Measurements from ENCODE around the gene RBM3. TPM values are rescaled to one million over a fixed set of nuclear protein-coding genes. Genes with fewer than 3 reads are reported as not detected.

The RBM3 gene
- total and polyA plus RNA-seq, 2 of the 4 experiments (the other 2 are of a cell fraction), result 243 to 386 TPM

DNA sequence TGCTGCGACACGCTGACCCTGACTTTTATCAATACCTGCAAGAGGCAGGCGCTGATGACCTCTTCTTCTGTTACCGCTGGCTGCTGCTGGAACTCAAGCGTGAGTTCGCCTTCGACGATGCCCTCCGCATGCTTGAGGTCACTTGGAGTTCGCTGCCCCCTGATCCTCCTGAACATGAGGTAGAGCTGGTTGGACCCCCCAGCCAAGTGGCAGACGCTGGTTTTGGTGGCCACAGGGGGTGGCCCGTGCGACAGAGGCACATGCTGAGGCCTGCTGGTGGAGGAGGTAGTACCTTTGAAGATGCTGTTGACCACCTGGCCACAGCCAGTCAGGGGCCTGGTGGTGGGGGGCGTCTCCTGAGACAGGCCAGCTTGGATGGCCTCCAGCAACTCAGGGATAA, 14.2 kb upstream of the RBM3 start:
- no peak overlapping the region for H2BK120ac ChIP-seq (ENCODE audit: low read depth, low read length)
- no peaks in the 10 kb centered on the region; the same call in 1 of the 2 replicates for H3K4me1 ChIP-seq (ENCODE audit: control insufficient read depth, insufficient read depth, low read length)
- TF ChIP-seq RFX5 (IDR thresholded peaks at IDR 0.05; ENCODE audit: low read depth, low read length), result no peak
- TF ChIP-seq, protein P1, sequence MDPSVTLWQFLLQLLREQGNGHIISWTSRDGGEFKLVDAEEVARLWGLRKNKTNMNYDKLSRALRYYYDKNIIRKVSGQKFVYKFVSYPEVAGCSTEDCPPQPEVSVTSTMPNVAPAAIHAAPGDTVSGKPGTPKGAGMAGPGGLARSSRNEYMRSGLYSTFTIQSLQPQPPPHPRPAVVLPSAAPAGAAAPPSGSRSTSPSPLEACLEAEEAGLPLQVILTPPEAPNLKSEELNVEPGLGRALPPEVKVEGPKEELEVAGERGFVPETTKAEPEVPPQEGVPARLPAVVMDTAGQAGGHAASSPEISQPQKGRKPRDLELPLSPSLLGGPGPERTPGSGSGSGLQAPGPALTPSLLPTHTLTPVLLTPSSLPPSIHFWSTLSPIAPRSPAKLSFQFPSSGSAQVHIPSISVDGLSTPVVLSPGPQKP (IDR thresholded peaks at IDR 0.05; ENCODE audit: borderline replicate concordance, low read depth, low read length), result no peak
- TF ChIP-seq CHD1 (IDR thresholded peaks at IDR 0.05; ENCODE audit: low read depth, low read length), result no peak
- no peak for TF ChIP-seq RCOR1 (IDR thresholded peaks at IDR 0.05; ENCODE audit: insufficient replicate concordance, low read length)
- ChIA-PET POLR2A (ENCODE audit: unreplicated experiment) (no interaction called here), CTCF (no interaction called here)
- dilution Hi-C loops (cut with HindIII; ENCODE audit: low sequenced_read_pairs, unreplicated experiment), result no loop called here
- no peak overlapping the region for H3K4me3 ChIP-seq (ENCODE audit: insufficient read depth, low read depth, low read length)
- DNase-seq, result no peak
- H2BK20ac ChIP-seq (ENCODE audit: low read depth, low read length), result no peak overlapping the region
- BruUV-seq (replicated peaks), result no TSS peak
- H4K91ac ChIP-seq (ENCODE audit: insufficient read depth, low read depth, low read length), result no peak overlapping the region
- H2AK9ac ChIP-seq (replicated peaks; ENCODE audit: low read depth, low read length, poor library complexity), result no peak overlapping the region
- no peaks in the 10 kb centered on the region for H3K27me3 ChIP-seq (ENCODE audit: control insufficient read depth, insufficient read depth, low read length)
- no peak overlapping the region for H3K23ac ChIP-seq (ENCODE audit: low read depth, low read length)
- no peak overlapping the region for H3K27ac ChIP-seq (ENCODE audit: insufficient read depth, low read length)
- in situ Hi-C loops (cut with MboI; ENCODE audit: low sequenced_read_pairs), result no loop called here
- H4K8ac ChIP-seq (ENCODE audit: low read depth in 2 of 2, low read length in 2 of 2), result no peak overlapping the region
- H2BK5ac ChIP-seq (ENCODE audit: low read depth, low read length, poor library complexity, severe bottlenecking), result no peak overlapping the region
- no peaks in the 10 kb centered on the region for H4K20me1 ChIP-seq (ENCODE audit: insufficient read depth, low read length)
- H3K9me1 ChIP-seq (ENCODE audit: insufficient read depth, low read length), result peaks cover 6% of the 10 kb centered on the region; the same call in 1 of the 2 replicates
- no peak overlapping the region for H3K4me2 ChIP-seq (ENCODE audit: low read depth, low read length)
- H3K9ac ChIP-seq (ENCODE audit: low read depth, low read length), result no peak overlapping the region
- no peak overlapping the region for H2AK5ac ChIP-seq (ENCODE audit: low read depth, low read length)
- H3K4ac ChIP-seq (ENCODE audit: low read depth, low read length), result no peak overlapping the region
- H3K36me3 ChIP-seq (ENCODE audit: control insufficient read depth, insufficient read depth, low read length), result peaks cover 27% of the 10 kb centered on the region
- H3K14ac ChIP-seq (replicated peaks; ENCODE audit: low read depth, low read length), result no peak overlapping the region
- H2BK15ac ChIP-seq (ENCODE audit: low read depth, low read length), result no peak overlapping the region
- H3K18ac ChIP-seq (ENCODE audit: low read depth, low read length), result no peak overlapping the region
- no peak overlapping the region for H2AFZ ChIP-seq (replicated peaks; ENCODE audit: low read length, poor library complexity)
- intact Hi-C loops (cut with micrococcal nuclease), result no loop called here
- 89% methylated on average over 8 of the region's 14 CpGs; no CpG with 5 or more reads in 1 of the 2 experiments for WGBS, 2 experiments (ENCODE audit: extremely low coverage in 2 of 2, insufficient read length in 1 of 2)
- no peaks in the 10 kb centered on the region for H3K9me3 ChIP-seq (ENCODE audit: control insufficient read depth, insufficient read depth, low read length)
- no peak overlapping the region for H3K56ac ChIP-seq (ENCODE audit: extremely low read depth, insufficient read depth, low read length)
- no peak overlapping the region for H4K5ac ChIP-seq (ENCODE audit: low read depth, low read length)
- ATAC-seq (ENCODE audit: low read depth), result no peak
- H3K79me1 ChIP-seq (ENCODE audit: low read depth in 1 of 2, low read length in 2 of 2), result peaks cover 0 to 5% of the 10 kb centered on the region in 2 experiments; a peak in 2 of 4 replicates

All from IMR-90 (cell line).